Measurements from ENCODE around the gene SPOCK1. TPM values are rescaled to one million over a fixed set of nuclear protein-coding genes. Genes with fewer than 3 reads are reported as not detected.

Gene SPOCK1
- total and polyA plus RNA-seq, 9 of the 15 experiments (the other 6 are each of a cell fraction or from before 2014, with no cell fraction given) = 0.01 to 0.35 (median 0.04) TPM; not detected in 6

GRCh38 chr5:137172258-137172657 lies 326.9 kb downstream of the SPOCK1 start:
- POLR2A ChIA-PET = interaction anchor here (1.4 kb wide), 1 partner anchor 33 kb away, joined by 4 read pairs; no protein-coding TSS in a partner anchor
- no peaks in the 10 kb centered on the region for H3K4me1 ChIP-seq (replicated peaks in 1 of 2; ENCODE audit: control insufficient read depth in 2 of 2, insufficient read depth in 2 of 2, low read length in 2 of 2)
- H3K9me3 ChIP-seq (replicated peaks; ENCODE audit: control insufficient read depth, insufficient read depth, low read depth, low read length) = no peaks in the 10 kb centered on the region
- no peaks in the 10 kb centered on the region for H4K20me1 ChIP-seq (replicated peaks; ENCODE audit: control insufficient read depth, insufficient read depth, low read length)
- TF ChIP-seq ZNF384 (IDR thresholded peaks at IDR 0.05; ENCODE audit: low read depth, low read length) = no peak
- TF ChIP-seq GMEB1 (CRISPR knock-in tag; IDR thresholded peaks at IDR 0.05) = no peak
- no peak for TF ChIP-seq ZNF518B (CRISPR knock-in tag; IDR thresholded peaks at IDR 0.05)
- TF ChIP-seq ZNF134 (CRISPR knock-in tag; conservative IDR thresholded peaks at IDR 0.05) = no peak
- TF ChIP-seq ETV5 (CRISPR knock-in tag; IDR thresholded peaks at IDR 0.05; ENCODE audit: low read depth) = no peak
- no peak for TF ChIP-seq NR3C1 (CRISPR knock-in tag; IDR thresholded peaks at IDR 0.05)
- no peak for TF ChIP-seq ZFP1 (CRISPR knock-in tag; IDR thresholded peaks at IDR 0.05)
- ATAC-seq = no peak
- DNase-seq (ENCODE audit: extremely low read depth in 1 of 4, low spot score in 3 of 4) = no peak
- intact Hi-C loops (cut with micrococcal nuclease) = no loop called here
- no TSS peak for BruUV-seq (replicated peaks)
- H3K27me3 ChIP-seq (ENCODE audit: control insufficient read depth in 2 of 2, insufficient read depth in 2 of 2, low read length in 2 of 2) = no peaks in the 10 kb centered on the region
- peaks cover 2% of the 10 kb centered on the region for H3K9me1 ChIP-seq (ENCODE audit: control insufficient read depth, insufficient read depth, low read length)
- H2AFZ ChIP-seq (ENCODE audit: low read depth, low read length) = no peak overlapping the region
- no peaks in the 10 kb centered on the region for H3K79me2 ChIP-seq (ENCODE audit: control insufficient read depth, insufficient read depth, low read length)
- FAIRE-seq = no peak
- CTCF ChIA-PET (ENCODE audit: low intra/inter-chr PET ratio) = no interaction called here
- H3K9ac ChIP-seq (ENCODE audit: insufficient read depth in 1 of 2, low read depth in 2 of 2, low read length in 2 of 2) = no peak overlapping the region
- H3K27ac ChIP-seq (ENCODE audit: extremely low read depth, low read depth, low read length) = no peak overlapping the region
- in situ Hi-C loops (cut with MboI) = no loop called here
- H3K4me3 ChIP-seq = no peak overlapping the region
- no peak overlapping the region for H3K4me2 ChIP-seq (ENCODE audit: insufficient read depth, low read length)
- no peaks in the 10 kb centered on the region for H3K36me3 ChIP-seq (ENCODE audit: control insufficient read depth, insufficient read depth, low read length)
- WGBS (ENCODE audit: insufficient coverage, low coverage, missing lambda C conversion rate) = 0% methylated on average over 2 of the region's 2 CpGs
